ENCODE results near the gene NXPE3. TPM values are rescaled to one million over a fixed set of nuclear protein-coding genes. Genes with fewer than 3 reads are reported as not detected.

Gene NXPE3
- total RNA-seq, 1 donor from 2014 or later, result 15.9 TPM

DNA sequence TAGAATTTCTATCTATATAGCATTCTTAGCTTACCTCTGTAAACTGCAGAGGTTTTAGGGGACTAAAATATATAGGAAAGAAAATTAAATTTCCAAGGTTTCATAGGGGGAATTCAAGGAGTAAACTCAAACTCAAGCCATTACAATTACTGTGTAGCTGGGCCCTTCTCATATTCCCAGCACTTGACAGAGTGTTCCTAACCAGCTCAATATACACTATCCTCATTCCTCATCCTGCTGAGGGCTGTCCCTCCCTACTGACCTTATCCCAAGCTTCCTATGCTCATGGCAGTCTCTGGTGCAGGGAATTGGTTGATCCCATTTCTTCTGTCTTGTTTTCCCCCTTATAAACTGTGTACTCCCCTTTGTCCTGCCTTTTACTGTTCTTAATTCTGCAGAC, 33.9 kb downstream of the NXPE3 start:
- intact Hi-C loops (cut with DNase I), result loop anchor here (5.0 kb wide), 1 partner anchor 414 kb away; no protein-coding TSS in a partner anchor

DNA sequence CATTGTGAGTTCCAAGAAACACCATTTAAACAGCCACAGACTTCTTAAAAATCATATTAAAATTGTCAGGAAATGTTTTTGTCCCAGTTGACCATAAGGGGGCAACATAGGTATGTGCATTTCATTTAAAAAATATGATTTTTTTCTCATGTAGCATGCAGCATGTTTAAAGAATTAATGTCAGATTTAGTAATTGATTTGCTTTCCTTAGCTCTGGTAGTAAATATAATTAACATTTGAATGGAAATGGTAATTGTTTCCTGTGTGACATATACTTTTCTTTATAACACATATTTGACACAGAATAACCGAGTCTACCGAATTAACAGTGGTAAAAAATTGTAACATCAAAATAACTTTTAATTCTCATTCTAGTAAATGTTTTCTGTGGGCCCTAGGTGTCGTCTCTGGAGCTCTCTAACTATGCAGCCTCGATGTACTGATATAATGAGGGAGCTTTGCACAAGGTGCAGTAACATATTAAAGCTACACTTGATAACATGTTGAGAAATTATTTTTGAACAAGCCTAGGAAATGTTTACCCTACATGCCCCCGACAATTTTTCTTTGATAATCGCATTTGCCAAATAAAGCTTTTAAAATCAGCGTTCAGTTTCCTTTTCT, 34.9 kb downstream of the NXPE3 start:
- no peaks in the 10 kb centered on the region for H3K9me3 ChIP-seq
- peaks cover 11% of the 10 kb centered on the region for H3K4me1 ChIP-seq
- H3K27ac ChIP-seq, result no peak overlapping the region
- no peak overlapping the region for H3K4me3 ChIP-seq
- peak; percentile 54 for ATAC-seq
- H3K27me3 ChIP-seq, result no peaks in the 10 kb centered on the region
- H3K36me3 ChIP-seq, result no peaks in the 10 kb centered on the region
- intact Hi-C loops (cut with DNase I), result loop anchor here (5.0 kb wide), 1 partner anchor 413 kb away; no protein-coding TSS in a partner anchor
- peak; percentile 67 for TF ChIP-seq CTCF (IDR thresholded peaks at IDR 0.05)
- DNase-seq, result no peak

More for the DNA sequence above, 33.9 kb downstream of the NXPE3 start:
- peaks cover 11% of the 10 kb centered on the region for H3K4me1 ChIP-seq
- no peaks in the 10 kb centered on the region for H3K9me3 ChIP-seq
- H3K36me3 ChIP-seq, result no peaks in the 10 kb centered on the region
- DNase-seq (no peak), ATAC-seq (no peak)
- no peak overlapping the region for H3K4me3 ChIP-seq
- no peak for TF ChIP-seq CTCF (IDR thresholded peaks at IDR 0.05)
- H3K27ac ChIP-seq, result no peak overlapping the region
- no peaks in the 10 kb centered on the region for H3K27me3 ChIP-seq

- DNase-seq, result no peak
- Histone ChIP-seq H3K4me3 (no peak overlapping the region), H3K36me3 (no peaks in the 10 kb centered on the region), H3K27ac (no peak overlapping the region), H3K9me3 (no peaks in the 10 kb centered on the region), H3K4me1 (peaks cover 2% of the 10 kb centered on the region), H3K27me3 (no peaks in the 10 kb centered on the region)
- ATAC-seq, result peak; percentile 50
- intact Hi-C loops (cut with DNase I), result loop anchor here (5.0 kb wide), 1 partner anchor 412 kb away; no protein-coding TSS in a partner anchor
- TF ChIP-seq CTCF (IDR thresholded peaks at IDR 0.05), result no peak
Observed at GRCh38 chr3:101814835-101815234, 35.8 kb downstream of the NXPE3 start.

DNA sequence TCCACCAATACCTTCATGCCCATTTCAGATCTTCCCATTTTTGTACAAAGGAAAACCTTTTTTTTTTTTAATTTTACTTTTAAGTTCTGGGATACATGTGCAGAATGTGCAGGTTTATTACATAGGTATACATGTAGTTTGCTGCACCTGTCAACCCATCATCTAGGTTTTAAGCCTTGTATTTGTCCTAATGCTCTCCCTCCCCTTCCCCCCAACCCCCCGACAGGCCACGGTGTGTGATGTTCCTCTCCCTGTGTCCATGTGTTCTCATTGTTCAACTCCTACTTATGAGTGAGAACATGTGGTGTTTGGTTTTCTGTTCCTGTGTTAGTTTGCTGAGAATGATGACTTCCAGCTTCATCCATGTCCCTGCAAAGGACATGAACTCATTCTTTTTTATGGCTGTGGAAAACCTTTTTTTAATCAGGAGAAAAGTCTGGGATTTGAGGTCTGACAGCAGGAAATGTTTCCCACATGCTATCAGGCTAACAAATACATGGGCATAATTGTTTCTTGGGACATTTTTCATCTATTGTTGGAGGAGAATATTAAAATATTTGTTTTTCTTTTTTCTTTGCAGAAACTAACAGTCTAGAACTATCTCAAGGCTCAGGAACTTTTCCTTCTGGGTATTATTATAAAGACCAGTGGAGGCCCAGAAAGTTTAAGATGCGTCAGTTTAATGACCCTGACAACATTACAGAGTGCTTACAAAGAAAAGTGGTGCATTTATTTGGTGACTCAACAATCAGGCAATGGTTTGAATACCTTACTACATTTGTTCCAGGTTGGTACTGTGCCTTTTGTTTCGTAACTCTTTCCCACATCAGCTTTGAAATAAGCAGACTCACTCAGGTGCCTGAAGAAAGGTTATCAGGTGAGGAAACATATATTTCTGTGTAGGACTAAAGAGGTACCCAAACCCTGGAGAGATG, 37.5 kb downstream of the NXPE3 start:
- H3K9me3 ChIP-seq, result no peaks in the 10 kb centered on the region
- H3K36me3 ChIP-seq, result peaks cover under 1% of the 10 kb centered on the region
- no peaks in the 10 kb centered on the region for H3K4me1 ChIP-seq
- H3K4me3 ChIP-seq, result no peak overlapping the region
- ATAC-seq, result peak; percentile 34
- intact Hi-C loops (cut with DNase I), result no loop called here
- no peak for TF ChIP-seq CTCF (IDR thresholded peaks at IDR 0.05)
- H3K27me3 ChIP-seq, result no peaks in the 10 kb centered on the region
- no peak overlapping the region for H3K27ac ChIP-seq
- DNase-seq, result no peak

GRCh38 chr3:101817992-101818391, 39.0 kb downstream of the NXPE3 start:
- no peak for TF ChIP-seq CTCF (IDR thresholded peaks at IDR 0.05)
- Histone ChIP-seq H3K4me3 (no peak overlapping the region), H3K4me1 (no peaks in the 10 kb centered on the region), H3K9me3 (no peaks in the 10 kb centered on the region), H3K27me3 (no peaks in the 10 kb centered on the region), H3K27ac (no peak overlapping the region), H3K36me3 (peaks cover 6% of the 10 kb centered on the region)
- no peak for ATAC-seq
- intact Hi-C loops (cut with DNase I), result no loop called here
- DNase-seq, result no peak

Data from upper lobe of right lung (tissue), 1 donor.